Stomach (tissue), 9 donors: ENCODE results near the gene TP73. TPM values are rescaled to one million over a fixed set of nuclear protein-coding genes. Genes with fewer than 3 reads are reported as not detected.

Experiments used
- DNase-seq, 2 donors: peaks; one replicate each; pipeline versions ENCODE4 v3.0.0 to v3.0.0-alpha.2; 2013 to 2019
- H3K27ac ChIP-seq, 5 donors: fragments of 200-600 bp in 4 of 5; sonication (generic) in 4 of 5; one replicate each; pipeline ENCODE4 v1.5.1; 2013 to 2019; ENCODE audit warnings: mild to moderate bottlenecking in 1 of 5, moderate library complexity in 1 of 5
- H3K27me3 ChIP-seq, 3 donors: fragments of 200-600 bp; sonication (generic); one replicate each; pipeline ENCODE4 v1.5.1; 2017 to 2019; ENCODE audit warnings: mixed run types in 1 of 3
- H3K36me3 ChIP-seq, 4 donors: fragments of 200-600 bp; sonication (generic); 1 replicate in 3 of 4; 2 replicates in 1 of 4; pipeline ENCODE4 v1.5.1; 2016 to 2019
- H3K4me1 ChIP-seq, 4 donors: fragments of 200-600 bp; sonication (generic); one replicate each; pipeline ENCODE4 v1.5.1; 2016 to 2019
- H3K4me3 ChIP-seq, 4 donors: fragments of 200-600 bp; sonication (generic) in 3 of 4; one replicate each; pipeline ENCODE4 v1.5.1; 2016 to 2019; ENCODE audit warnings: mild to moderate bottlenecking in 1 of 4
- H3K9me3 ChIP-seq, 4 donors: fragments of 200-600 bp; sonication (generic); one replicate each; pipeline ENCODE4 v1.5.1; 2016 to 2019
- EP300 ChIP-seq: sonication (generic); formaldehyde crosslinking; IDR thresholded peaks from one replicate; pipeline ENCODE4 v1.6.1; 2017; ENCODE audit warnings: antibody characterized with exemption
- POLR2A ChIP-seq, 4 donors: fragments of 450-650 bp; IDR thresholded peaks; one replicate each; pipeline ENCODE4 v1.6.1; 2016; ENCODE audit warnings: antibody characterized with exemption in 4 of 4, control low read depth in 2 of 4, mild to moderate bottlenecking in 1 of 4, moderate library complexity in 1 of 4
- POLR2AphosphoS5 ChIP-seq, 3 donors: sonication (generic); formaldehyde crosslinking; IDR thresholded peaks; one replicate each; pipeline ENCODE4 v1.6.1; 2016; ENCODE audit warnings: antibody characterized with exemption in 3 of 3
- WGBS, 5 donors: extraction: QIAGEN DNeasy Blood & Tissue Kit in 3 of 5; methylation state at CpG; one replicate each; pipeline versions ENCODE4 v1.1.5 to v1.1.7; 2013 to 2018; 5-methylcytosine and 5-hydroxymethylcytosine counted together
- intact Hi-C: fragments of 100-400 bp; cut with DNase I; formaldehyde crosslinking; loops from one replicate; pipeline ENCODE4 v1.15.1; 2023; ENCODE audit warnings: low total_unique reads
- polyA plus RNA-seq, 3 donors: library from polyadenylated mRNA; stranded (reverse); fragments of 200-250 nt; gene quantifications; one replicate each; pipeline ENCODE4 v1.2.3, GENCODE V29; 2013
- total RNA-seq, 5 donors: library from RNA; depleted of rRNA; stranded (reverse); fragments of >200 nt; gene quantifications; one replicate each; pipeline versions ENCODE4 v1.1.0 to v1.2.3, GENCODE V29; 2014 to 2016
- TF ChIP-seq, protein P1 (sequence below), 7 experiments: fragments of 450-650 bp in 4 of 7; fragments of 200-600 bp in 3 of 7; sonication (generic) in 3 of 7; IDR thresholded peaks; one replicate each; pipeline ENCODE4 v1.5.1; 2016 to 2019; ENCODE audit warnings: antibody characterized with exemption in 7 of 7, control low read depth in 2 of 7, mild to moderate bottlenecking in 1 of 7
- donor health status: healthy with polysubstance abuse.
- donor health status: Bipolar disorder and iron deficiency.
- donor health status: healthy.

The TP73 gene
- total and polyA plus RNA-seq, 8 donors: 0.25 to 9.8 (median 1.4) TPM; not detected in 4

DNA sequence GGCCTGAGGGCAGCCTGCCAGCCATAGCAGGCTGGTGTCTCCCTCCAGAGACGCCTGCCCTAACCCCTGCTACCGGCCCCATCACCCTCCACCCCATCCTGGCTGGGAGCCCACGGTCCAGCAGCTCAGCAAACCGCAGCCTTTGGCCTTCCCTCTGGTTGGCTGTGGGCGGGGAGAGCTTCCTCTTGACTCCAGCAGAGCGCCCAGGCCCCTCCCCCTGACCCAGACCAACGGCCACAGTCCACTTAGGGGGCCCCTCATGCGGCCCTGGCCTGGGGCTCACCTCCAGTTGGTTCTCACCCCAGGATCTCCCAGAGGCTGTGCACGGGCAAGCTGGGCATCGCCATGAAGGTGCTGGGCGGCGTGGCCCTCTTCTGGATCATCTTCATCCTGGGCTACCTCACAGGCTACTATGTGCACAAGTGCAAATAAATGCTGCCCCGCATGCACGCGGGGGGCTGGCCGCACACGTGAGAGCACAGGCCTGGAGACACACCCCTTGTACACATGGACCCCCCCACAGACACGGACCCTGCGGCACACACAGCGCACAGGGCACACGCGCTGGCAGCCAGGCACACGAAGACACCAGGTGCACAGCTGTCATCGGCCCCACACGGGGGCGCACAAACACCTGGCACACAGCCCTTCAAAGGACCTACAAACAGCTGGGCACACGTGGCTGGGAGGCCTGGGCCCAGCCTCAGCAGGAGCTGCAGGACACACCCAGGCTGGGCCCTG, 123.3 kb downstream of the TP73 start:
- WGBS, 5 donors: 0 to 28% (median 24%) methylated on average over 1 to 27 of the region's 27 CpGs
- peaks cover 14 to 31% (median 27%) of the 10 kb centered on the region in 4 donors for H3K36me3 ChIP-seq
- peak; percentile 55 to 84 for DNase-seq
- H3K4me1 ChIP-seq: peaks cover 29 to 56% (median 55%) of the 10 kb centered on the region in 4 donors
- TF ChIP-seq EP300: no peak
- TF ChIP-seq, protein P1, sequence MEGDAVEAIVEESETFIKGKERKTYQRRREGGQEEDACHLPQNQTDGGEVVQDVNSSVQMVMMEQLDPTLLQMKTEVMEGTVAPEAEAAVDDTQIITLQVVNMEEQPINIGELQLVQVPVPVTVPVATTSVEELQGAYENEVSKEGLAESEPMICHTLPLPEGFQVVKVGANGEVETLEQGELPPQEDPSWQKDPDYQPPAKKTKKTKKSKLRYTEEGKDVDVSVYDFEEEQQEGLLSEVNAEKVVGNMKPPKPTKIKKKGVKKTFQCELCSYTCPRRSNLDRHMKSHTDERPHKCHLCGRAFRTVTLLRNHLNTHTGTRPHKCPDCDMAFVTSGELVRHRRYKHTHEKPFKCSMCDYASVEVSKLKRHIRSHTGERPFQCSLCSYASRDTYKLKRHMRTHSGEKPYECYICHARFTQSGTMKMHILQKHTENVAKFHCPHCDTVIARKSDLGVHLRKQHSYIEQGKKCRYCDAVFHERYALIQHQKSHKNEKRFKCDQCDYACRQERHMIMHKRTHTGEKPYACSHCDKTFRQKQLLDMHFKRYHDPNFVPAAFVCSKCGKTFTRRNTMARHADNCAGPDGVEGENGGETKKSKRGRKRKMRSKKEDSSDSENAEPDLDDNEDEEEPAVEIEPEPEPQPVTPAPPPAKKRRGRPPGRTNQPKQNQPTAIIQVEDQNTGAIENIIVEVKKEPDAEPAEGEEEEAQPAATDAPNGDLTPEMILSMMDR (IDR thresholded peaks at IDR 0.05): no peak
- no peak for TF ChIP-seq POLR2A (IDR thresholded peaks at IDR 0.05)
- no peak for TF ChIP-seq POLR2AphosphoS5 (IDR thresholded peaks at IDR 0.05)
- intact Hi-C loops: no loop called here
- no peak overlapping the region for H3K4me3 ChIP-seq
- H3K9me3 ChIP-seq: no peaks in the 10 kb centered on the region
- peaks cover 0 to 20% (median 0%) of the 10 kb centered on the region in 3 donors for H3K27me3 ChIP-seq
- H3K27ac ChIP-seq: no peak overlapping the region

DNA sequence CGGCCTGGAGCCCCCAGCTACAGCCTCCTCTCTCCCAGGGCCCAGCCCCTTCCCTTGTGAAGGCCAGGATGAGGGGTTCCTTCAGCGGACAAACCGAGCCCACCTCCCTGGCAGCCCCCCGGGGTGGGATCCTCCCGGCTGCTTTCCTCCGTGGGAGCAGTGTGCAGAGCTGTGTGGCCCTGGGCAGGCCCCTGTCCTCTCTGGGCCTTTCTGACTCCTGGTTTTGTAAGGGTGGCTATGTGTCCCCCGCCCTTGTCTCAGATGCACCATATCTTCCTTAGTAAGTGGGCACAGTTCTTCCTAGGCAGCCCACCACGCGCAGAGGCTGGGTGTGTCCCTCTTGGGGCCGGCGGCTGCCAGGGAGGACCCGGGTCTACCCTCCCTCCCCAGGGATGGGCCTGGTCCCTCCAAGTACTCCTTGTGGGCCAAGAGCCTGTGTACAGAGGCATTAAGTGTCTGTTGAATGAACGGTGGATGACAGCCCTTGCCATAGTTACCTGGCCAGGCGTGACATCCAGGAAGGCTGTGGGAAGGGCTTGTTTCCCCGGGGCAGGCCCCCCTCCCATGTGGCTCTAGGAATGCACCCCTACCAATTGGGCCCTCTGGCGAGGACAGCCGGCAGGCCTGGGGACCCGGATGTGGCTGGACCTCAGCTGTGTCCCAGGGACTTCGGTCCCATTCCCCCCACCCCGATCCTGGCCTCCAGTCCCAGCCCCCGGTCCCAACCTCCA, 124.1 kb downstream of the TP73 start:
- H3K4me3 ChIP-seq: no peak overlapping the region
- 61 to 71% (median 68%) methylated on average over 13 to 21 of the region's 21 CpGs for WGBS, 5 donors
- H3K4me1 ChIP-seq: peaks cover 29 to 51% (median 50%) of the 10 kb centered on the region in 4 donors
- intact Hi-C loops: no loop called here
- H3K27ac ChIP-seq: no peak overlapping the region
- H3K36me3 ChIP-seq: peaks cover 21 to 38% (median 35%) of the 10 kb centered on the region in 4 donors
- H3K27me3 ChIP-seq: peaks cover 0 to 15% (median 0%) of the 10 kb centered on the region in 3 donors
- DNase-seq: peak in 1 of 2 donors; percentile 38
- TF ChIP-seq EP300 (no peak), POLR2AphosphoS5 (IDR thresholded peaks at IDR 0.05) (no peak)
- TF ChIP-seq, protein P1 (IDR thresholded peaks at IDR 0.05): no peak
- H3K9me3 ChIP-seq: no peaks in the 10 kb centered on the region

DNA sequence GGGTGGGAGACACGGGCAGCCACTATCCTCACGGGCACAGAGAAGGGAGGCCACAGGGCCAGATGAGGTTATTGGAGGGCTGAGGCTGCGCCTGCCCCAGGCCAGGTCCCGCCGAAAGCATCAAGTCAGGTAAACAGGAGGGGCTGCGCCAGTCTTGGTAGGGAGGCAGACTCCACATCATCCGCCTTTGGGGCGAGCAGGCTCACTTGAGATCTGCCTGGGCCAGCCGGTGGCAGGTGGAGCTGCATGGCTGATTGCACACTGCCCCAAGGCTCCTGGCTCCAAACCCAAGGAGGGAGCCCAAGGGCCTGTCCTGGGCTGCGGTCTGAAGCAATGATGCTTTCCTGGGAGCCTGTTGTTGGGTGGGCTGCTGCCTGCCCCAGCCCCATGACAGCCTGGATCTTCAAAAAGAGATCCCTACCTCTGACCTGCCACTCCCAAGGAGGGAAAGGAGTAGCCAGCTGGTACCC, 124.8 kb downstream of the TP73 start:
- DNase-seq: no peak
- intact Hi-C loops: no loop called here
- Histone ChIP-seq H3K4me3 (no peak overlapping the region), H3K36me3 (peaks cover 29 to 45% (median 42%) of the 10 kb centered on the region in 4 donors), H3K27me3 (peaks cover 0 to 8% (median 0%) of the 10 kb centered on the region in 3 donors), H3K9me3 (no peaks in the 10 kb centered on the region), H3K4me1 (peaks cover 22 to 44% (median 43%) of the 10 kb centered on the region in 4 donors), H3K27ac (no peak overlapping the region)
- 69 to 82% (median 81%) methylated on average over 8 to 10 of the region's 10 CpGs for WGBS, 5 donors
- TF ChIP-seq EP300 (no peak), POLR2A (IDR thresholded peaks at IDR 0.05) (no peak), POLR2AphosphoS5 (IDR thresholded peaks at IDR 0.05) (no peak)
- TF ChIP-seq, protein P1 (IDR thresholded peaks at IDR 0.05): no peak
